GM18867 (cell line): ENCODE results near the gene ADGRG1.
A peak's percentile ranks its signal among the peaks of the same experiment; 100 is the strongest.

Experiments
- ATAC-seq: cut with Tn5 transposase; IDR thresholded peaks from one replicate; pipeline ENCODE4 v1.9.1; 2021; ENCODE audit warnings: mild to moderate bottlenecking, moderate library complexity; ENCODE audit not compliant: unreplicated experiment

ADGRG1 gene

DNA sequence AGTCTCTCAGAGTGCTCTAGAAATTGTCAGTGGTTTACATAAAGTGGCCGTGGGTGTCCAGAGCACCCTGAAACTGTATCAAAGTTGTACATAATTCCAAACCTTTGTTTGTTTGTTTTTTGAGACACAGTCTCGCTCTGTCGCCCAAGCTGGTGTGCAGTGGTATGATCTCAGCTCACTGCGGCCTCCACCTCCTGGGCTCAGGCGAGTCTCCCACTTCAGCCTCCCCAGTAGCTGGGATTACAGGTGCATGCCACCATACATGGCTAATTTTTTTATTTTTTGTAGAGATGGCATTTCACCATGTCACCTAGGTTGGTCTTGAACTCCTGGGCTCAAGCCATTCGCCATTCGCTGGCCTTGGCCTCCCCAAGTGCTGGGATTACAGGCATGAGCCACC lies 24.3 kb upstream of the ADGRG1 start:
- no peak for ATAC-seq

DNA sequence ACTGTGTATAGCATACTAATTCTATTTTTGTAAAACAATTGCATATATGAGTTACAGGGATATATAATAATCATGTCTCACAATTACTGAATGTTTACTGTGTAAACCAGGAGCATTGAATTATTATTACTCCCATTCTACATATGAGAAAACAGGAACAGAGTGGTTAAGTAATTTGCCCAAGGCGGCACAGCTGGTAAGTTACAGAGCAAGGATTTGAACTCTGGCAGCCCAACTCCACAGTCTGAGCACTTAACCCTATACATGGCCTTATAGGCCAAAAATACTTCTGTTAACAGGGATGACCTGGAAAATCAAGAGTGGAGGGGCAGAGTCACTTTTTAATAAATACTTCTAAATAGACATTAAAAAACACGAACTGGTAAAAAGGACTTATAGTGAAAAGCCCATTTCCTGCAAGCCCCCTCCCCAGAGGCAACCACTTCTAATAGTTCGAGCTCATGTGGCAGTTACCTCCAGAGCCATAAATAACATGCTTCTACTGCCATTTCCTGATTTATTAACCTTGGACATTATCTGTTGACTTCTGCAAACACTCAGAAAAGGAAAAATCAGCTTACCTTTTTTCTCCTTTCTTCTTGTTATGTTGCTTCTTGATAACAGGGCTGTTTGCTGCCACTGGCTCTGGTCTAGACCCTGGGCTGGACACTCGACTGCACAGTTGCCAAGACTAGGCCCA lies 22.1 kb upstream of the ADGRG1 start:
- ATAC-seq = no peak

DNA sequence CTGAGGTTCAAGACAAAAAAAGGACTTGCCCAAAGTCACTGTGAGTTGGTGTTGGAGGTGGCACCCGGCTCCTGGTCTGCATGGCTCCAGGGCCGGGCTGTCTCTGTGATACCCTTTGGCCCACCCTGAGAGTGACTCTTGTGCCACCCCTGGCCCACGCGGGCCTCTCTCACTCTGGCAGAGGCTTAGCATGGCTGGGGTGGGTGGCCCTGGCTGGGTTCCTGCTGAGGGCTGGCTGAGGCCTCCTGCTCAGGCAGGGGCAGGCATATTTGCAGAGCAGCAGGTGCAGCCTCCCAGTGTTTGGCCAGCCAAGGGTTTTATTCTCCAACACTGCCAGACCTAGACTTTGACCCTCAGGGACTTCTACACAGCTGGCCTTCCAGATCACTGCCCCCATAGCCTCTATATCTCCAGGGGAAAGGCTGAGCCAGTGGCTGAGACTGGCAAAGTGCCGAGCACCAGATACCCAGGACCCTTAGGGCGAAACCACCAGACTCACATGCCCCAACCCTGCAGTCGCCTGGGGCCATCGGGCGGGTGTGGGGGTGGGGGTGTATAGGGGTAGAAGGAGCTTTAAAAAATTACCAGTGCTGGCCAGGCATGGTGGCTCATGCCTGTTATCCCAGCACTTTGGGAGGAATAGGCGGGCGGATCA lies 21.5 kb upstream of the ADGRG1 start:
- no peak for ATAC-seq

DNA sequence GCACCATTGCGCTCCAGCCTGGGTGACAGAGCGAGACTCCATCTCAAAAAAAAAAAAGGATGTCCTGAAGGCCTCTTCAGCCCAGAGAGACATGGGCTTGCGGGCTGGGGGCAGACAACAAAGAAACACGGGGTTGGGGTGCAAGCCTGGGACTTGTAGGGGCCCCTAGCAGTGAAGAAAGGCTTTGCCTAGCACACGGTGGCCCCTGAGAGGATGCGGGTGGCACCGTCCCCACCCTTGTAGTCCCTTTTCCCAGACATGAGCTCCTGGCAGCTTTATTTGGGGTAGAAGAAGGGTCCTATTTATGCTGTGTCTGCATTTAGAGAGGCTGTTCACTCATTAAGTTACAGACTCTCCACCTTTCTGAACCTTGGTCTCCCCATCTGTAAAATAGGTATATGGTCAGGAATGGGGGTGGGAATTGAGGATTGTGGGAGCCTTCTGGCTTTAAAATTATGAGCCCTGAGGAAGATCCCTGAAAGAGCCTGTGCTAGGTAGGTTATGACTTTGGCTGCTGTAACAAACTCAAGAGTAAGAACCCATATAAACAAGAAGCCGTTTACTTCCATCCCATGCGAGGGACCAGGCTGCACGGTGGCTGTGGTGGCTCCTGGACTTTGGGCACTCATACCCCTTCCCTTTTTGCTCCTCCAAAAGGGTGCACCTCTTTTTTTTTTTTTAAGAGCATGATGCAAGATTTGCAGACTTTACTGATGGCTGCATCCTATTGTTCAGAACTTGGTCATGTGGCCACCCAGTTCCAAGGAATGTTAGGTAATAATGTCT lies 20.6 kb upstream of the ADGRG1 start:
- no peak for ATAC-seq

DNA sequence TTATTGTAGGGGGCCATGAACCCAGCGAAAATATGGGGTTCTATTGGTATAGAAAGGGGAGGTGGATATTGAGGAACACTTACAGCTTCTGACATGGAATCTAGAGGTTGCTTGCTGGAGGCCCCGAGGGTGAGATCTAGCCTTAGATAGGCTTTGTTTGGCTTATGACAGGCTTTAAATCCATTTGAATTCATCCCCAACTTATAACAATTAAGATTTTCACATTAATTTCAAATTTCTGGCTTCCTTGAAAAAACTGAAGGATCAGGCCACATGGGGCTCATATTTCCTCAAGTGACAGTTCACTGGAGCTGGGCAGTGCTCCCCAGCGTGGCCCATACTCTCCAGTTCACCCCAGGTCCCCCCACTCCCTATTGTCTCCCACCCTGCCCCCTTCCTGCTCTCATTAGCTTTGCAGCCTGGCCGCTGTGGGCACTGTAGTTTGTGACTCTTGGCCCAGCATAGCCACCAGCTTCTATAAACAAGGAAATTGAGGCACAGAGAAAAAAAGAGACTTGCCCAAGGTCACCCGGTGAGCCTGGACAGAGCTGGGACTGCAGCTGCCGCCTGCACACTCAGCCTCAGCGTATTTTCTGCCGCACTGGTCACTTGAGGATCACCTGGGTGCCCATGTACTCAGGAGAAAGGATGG lies 19.8 kb upstream of the ADGRG1 start:
- ATAC-seq = no peak

DNA sequence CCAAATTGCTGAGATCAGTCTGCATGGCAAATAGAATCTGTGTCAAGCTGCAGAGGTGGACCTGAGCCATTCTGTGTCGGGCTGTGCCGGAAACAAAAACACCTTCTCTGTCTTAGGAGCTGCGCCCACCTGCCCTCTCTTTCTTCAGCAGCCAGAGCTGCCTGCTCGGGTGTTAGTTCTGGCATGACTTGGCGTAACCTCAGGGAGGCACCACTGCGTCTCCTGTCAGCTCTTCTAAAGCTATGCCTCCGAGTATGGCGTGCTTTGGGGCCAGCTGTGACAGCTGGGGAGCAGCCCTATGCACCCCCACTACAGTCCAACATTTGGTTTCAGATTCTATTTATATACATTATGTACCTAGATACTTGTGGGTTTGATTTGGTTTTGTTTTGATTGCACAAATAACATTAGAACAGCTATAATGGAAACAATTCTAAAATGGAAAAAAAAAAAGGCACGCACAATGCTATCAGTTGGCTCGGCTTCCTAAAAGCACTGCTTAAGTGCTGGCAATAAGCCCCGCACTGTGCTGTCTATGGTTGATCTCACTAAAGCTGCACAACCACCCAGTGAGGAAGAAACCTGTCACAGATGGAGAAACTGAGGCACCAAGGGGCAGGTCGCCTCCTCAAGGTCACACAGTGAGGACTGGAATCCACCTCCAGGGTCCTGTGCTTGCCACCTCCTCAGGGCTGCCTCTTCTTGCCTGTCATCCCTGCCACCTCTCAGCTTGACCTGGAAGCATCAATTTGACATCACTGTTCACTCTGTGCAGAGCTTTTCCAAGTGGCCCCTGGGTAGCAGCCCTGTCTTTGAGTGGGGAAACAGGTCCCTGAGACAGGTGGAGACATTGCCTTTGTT lies 18.7 kb upstream of the ADGRG1 start:
- peak; percentile 95 for ATAC-seq

DNA sequence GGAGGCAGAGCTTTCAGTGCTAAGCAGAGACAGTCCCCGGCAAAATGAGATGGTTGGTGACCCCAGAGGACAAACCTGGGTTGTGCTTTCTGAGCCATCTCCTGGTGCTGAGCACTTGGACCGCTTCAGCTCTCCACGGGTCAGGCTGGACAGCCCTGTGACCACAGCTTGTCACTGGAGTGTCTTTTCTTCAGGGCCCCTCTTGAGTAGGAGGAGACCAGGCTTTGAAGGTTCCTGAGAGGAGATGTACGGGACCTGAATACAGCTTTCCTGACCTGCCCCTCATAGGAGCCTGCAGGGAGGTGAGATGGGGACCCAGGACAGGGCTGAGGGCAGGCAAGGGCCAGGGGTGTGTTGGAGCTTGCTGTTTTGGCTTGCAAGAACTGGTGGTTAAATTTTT lies 17.8 kb upstream of the ADGRG1 start:
- no peak for ATAC-seq

DNA sequence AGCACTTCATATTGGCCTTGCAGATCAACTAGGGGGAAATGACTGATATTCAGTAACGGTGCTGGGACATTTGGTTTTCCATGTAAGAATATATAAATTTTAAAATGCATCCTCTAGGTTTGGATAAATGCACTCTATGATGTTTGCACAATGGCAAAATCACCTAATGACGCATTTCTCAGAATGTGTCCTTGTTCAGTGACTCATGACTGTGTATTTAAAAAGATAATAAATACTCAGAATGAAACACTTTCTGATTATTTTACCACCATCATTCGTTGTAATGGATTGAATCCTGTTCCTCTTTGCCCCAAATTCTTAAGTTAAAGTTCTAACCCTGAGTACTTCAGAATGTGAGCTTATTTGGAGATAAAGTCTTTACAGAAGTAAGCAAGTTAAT lies 17.2 kb upstream of the ADGRG1 start:
- no peak for ATAC-seq

DNA sequence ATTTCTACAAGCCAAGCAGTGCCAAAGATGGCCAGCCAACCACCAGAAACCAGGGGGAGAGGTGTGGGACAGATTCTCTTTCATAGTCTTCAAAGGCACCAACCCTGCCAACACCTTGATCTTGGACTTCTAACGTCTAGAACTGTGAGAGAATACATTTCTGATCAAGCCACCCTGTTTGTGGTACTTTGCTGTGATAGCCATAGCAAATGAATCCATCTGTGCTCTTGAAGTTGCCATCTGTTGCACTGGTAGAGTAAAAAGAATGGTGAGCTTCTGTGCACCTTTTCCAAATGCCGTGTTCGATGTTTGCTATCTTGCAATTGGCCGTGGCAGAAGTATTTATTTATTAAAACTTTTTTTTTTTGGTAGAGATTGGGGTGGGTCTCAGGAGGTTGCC lies 16.7 kb upstream of the ADGRG1 start:
- ATAC-seq = no peak

DNA sequence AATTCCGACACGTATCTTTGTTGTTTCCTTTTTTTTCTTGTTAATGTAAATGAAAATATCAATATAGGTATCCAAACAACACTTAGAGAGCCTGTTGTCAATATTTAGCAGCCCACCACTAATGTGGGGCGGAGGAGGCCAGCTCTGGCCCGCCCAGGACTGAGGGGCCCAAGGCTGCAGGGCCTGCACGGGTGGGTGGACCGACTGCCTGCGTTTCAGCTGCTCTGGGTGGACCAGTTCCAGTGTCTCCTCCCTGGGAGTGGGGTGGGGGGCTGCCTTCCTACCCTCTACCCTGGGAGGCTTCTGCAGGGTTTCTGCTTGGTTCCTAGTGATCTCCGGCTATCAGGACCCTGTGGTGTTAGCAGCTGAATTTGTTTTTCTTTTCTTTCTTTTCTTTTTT lies 15.9 kb upstream of the ADGRG1 start:
- no peak for ATAC-seq

DNA sequence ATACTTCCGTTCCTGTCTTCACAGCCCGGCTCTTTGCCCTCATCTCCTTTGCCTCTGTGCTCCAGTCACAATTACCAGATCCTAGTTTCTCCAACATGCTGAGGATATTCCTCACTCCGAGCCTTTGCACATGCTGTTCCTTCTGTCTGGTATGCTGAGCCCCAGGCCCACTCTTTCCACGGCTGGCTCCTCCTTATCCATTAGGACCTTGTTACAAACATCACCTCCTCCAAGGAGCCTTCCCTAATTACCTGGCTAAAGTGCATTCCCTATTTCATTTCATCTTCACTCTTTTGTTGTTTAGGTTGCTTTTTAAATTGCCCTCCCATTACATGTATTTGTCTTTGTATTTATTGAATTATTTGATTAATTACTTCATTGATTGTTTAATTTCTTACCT lies 14.9 kb upstream of the ADGRG1 start:
- ATAC-seq = no peak

DNA sequence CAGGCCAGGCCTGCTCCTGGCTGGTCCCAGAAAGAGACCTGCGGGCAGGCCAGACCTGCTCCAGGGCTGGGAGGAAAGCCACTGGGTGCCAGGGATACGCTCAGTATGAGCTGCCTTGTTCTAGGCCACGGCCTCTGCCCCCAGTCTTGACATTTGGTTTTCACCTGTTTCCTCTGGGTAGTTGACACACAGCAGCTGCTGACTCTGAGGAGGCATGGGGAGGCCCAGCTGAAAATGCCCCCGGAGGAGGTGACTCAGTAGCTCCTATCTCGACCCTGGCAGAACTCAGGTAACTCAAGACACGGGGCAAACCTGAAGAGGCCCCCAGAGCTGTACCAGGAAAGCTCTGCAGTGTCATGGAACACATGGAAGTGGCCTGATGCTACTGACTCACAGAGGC lies 13.9 kb upstream of the ADGRG1 start:
- ATAC-seq = no peak

DNA sequence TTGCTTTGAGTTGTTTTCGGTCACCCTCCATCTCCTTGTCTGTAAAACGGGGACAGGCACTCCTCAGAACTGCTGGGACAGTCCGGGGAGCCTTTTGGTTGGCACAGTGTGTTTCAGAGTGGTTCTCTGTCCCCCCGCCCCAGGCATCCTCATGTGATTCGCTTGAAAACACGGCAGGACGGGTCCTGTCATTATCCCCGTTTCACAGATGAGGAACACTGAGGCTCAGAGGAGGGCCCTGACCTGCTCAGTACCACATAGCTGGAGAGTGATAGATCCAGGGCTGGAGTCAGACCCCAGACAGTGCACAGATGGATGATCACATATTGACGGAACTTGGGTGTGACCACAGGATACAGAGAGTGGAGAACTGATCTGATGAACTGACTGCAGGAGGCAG lies 13.5 kb upstream of the ADGRG1 start:
- ATAC-seq = no peak

DNA sequence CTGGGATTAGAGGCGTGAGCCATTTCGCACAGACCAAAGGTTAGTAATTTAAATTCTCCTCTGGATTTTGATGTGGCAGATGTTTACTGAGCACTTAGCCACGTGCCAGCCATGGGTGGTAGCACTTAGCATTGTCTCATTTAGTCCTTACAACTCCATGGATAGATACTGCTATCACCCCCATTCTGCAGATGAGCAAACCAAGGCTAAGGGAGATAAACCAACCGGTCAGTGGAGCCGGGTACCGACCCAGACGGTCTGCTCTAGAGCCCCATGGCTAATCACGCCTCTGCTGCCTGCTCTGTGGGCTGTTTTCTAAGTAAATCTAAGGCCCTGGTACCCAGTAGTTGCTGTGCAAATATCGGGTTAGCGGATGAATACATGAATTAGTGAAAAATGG lies 12.6 kb upstream of the ADGRG1 start:
- ATAC-seq = no peak

DNA sequence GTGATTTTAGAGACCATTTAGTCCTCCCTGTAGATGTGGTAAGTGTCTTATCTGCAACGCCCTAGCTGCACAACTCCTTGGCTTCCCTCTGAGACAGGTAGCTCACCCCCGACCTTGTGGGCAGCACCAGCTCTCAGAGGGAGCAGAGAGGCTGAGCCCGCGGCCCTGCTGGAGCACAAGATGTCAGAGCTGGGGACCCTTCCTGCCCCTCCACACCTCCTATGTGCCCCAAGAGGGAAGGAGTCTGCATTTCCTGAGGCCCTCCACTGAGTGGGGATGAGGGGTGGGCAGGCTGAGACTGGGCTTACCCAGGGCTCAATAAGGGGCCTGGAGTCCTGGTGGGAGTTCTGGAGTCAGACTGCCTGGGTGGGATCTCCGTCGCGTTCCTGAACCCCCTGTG lies 12.2 kb upstream of the ADGRG1 start:
- ATAC-seq = no peak

DNA sequence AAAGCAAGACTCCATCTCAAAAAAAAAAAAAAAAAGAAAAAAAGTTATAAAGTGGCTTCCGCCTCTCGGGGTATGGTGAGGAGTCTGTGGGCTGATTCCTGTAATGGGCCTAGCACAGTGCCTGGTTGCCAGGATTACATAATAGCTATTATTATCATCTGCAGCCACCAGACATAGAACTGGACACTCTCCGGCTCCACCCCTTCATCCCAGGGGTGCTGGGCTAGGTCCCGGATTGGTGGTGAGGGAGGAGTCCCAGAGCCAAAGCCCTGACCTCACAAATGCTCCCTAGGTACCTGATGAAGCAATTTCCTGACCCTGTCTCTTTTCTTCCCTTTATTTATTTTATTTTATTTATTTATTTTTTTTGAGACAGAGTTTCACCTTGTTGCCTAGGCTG lies 11.6 kb upstream of the ADGRG1 start:
- no peak for ATAC-seq

DNA sequence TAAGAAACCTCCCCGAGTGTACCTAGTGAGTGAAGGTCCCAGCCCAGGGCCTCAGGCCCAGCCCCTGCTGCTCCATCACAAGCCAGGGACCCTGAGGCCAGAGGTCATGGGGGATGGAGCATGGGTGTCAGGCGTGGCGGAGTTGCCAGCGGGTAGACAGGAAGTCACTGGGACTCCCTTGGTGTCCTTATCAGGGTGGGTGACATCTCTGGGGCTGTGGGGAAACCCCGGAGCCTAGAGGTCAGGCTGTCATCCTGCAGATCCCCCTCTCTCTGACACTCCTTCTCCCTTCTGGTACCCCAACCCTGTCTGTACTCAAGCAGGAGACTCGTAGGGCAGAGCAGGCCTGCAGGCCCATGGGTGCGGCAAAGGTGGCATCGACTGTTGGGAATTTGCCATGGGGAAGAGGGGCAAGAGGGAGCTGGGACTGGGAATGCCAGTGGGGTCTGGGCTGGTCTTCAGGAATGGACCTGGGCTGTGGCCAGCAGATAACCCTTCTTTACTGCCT lies 10.8 kb upstream of the ADGRG1 start:
- no peak for ATAC-seq

DNA sequence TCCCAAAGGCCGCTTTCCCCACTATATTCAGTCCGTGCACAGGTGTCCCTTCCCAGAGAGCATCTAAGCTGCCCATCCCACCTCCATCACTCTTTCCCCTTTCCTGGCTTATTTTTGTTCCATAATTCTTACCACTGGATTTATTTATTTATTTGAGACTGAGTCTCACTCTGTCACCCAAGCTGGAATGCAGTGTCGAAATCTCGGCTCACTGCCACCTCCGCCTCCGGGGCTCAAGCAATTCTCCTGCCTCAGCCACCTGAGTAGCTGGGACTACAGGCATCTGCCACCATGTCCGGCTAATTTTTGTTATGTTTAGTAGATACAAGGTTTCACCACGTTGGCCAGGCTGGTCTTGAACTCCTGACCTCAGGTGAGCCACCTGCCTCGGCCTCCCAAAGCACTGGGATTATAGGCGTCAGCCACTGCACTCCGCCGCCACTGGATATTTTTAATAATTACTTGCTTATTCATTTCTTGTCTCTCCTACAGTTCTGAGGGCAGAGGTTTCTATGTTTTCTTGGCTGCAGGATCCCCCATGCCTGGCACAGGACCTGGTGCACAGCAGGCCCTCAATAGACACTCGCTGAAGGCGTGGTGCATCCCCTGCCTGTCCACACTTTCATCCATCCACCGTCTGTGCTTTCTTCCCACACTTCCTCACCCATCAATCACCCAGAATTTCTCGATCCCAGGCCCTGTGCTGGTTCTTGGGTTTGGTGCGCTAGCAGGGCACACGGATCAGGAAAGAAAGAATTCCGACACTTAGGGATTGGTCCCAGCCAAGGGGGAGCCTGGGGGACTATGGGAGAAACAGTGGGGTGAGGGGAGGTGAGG lies 9.9 kb upstream of the ADGRG1 start:
- ATAC-seq = no peak

DNA sequence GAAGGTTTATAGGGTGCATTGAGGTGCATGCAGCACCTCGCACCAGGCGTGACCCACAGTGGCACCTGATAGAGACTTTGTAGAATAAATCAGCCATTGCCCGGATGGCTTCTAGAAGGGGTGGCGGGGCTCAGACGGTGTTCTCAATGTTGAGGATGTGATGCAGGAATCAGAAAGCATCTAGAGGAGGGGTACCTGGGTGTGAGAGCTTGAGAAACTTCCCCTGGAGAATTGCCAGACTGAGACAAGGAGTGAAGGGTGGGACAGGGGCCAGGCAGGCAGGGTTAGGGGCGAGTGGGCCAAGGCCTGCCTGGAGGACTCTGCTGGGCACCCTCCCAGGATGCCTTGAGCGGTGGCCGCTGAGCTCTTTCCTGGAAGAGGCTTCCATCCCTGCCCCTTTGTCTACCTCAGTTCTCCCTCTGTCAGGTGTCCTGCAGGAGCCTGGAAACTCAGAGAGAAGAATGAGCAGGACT lies 9.3 kb upstream of the ADGRG1 start:
- ATAC-seq = no peak
